GM21515 (cell line): ENCODE data around the gene MYL7.

Experiments
- ATAC-seq: cut with Tn5 transposase; IDR thresholded peaks from one replicate; pipeline ENCODE4 v1.9.1; 2021; ENCODE audit not compliant: unreplicated experiment

Gene MYL7

GRCh38 chr7:44101966-44102845 is 38.9 kb downstream of the MYL7 start:
- no peak for ATAC-seq

GRCh38 chr7:44101303-44101965 is 39.7 kb downstream of the MYL7 start:
- no peak for ATAC-seq

DNA sequence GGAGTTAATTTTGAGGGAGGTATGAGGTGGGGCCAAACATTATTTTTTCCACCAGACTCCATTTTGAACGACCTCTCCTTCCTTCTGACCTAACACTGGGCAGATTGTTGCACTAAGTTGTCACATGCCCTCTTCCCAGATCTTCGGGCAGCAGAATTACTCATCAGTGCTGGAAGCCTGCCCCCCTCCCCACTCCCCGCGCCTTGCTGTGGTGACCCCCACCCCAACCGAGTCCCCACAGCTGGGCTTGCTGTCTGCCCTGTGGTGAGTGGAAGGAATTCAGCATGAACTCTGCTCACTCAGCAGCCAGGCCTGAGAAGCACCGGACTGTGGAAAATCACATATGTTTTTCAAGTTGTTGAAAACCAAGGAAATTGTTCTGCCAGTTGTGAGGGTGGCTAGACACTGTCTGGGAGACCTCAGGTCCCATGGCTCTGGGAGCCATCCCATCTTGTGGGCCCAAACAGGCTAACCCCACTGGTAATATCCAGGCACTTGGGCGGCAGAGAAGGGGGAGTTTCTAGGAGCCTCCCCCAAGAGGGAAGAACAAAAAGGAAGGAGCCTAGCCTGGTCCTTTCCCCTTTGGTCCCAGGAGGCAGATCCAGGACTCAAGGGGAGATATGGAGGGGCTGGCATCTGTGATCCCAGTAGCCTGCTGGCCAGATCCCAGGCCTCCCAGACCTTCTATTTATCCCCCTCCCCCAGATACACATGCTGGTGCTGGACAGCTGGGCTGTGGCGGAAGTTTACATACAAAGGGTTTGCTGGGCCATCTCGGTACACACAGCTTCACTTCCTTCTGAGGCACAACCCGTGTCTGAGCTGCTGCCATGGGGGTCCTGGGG is 40.5 kb downstream of the MYL7 start:
- no peak for ATAC-seq

- no peak for ATAC-seq
These were observed 41.5 kb downstream of the MYL7 start for GRCh38 chr7:44099669-44100068.

GRCh38 chr7:44098092-44099068 is 42.8 kb downstream of the MYL7 start:
- ATAC-seq: no peak

- ATAC-seq: no peak
These were observed 43.8 kb downstream of the MYL7 start for GRCh38 chr7:44097064-44097932.

- no peak for ATAC-seq
These were observed 44.7 kb downstream of the MYL7 start for GRCh38 chr7:44096326-44096881.

DNA sequence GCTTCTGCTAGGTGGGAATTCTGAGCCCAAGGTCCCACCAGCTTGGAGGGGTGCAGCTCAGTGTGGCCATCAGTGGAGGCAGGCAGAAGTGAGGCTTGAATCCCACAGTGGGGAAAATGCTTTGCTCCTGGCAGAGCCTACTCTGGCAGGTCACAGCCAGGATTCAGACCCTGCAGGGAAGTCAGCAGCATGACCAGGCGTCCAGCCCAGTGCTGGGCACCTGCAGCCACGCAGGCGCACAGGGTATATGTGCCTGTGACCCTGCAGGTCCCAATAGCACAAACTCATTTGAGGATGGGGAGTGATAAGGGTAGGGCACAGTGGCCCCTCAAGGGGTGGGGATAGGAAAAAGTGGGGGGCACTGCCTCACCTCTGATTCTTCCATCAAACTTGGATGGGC is 45.4 kb downstream of the MYL7 start:
- no peak for ATAC-seq

DNA sequence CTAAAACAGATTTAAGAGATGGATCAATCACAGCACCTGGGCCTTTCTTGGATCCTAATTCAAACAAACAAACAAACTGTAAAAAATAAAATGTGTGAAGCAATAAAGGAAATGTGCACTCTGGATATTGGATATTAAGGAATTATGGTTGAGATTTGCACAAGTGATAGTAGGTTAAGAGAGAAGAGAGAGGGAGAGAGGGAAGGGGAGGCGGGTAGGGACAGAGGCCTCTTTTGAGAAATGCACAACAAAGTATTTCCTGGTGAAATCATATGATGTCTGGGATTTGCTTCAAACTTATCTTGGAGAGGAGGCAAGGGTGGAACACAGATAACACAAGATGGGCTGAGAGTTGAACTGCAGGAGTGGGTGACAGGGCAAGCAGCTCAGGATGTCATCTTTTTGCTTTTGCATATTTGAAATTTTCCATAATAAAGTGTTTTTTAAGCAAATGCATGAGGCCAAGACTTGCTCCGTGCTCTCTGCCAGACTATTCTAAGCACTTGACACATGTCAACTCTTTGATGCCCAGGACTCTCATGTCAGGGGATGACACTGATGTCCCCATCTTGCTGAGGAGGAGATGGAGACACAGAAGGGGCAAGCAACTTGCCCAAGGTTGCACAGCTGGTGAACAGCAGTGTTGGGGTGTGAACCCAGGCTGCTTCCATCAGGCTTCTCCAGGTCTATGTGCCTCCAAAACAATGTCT is 46.1 kb downstream of the MYL7 start:
- no peak for ATAC-seq

DNA sequence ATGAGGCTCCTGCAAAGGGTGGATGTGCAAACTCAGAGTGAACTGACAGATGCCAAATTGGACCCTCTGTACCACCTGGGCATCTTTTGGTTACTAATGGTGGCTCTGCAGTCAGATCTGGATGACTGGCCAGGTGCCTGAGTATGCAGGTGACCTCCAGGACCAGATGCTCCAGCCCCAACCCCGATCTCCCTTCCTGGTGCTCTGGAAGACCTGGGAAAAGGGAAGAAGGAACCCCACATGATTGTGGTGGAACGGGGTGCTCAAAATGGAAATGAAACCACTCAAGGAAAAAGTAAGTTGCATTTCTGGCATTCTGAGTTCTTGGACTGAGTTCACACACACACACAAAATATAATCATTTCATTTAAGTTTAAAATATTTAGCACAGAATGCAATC is 46.8 kb downstream of the MYL7 start:
- ATAC-seq: no peak

- no peak for ATAC-seq
These were observed 48.0 kb downstream of the MYL7 start for GRCh38 chr7:44093102-44093641.
